Ishikawa (cell line): Measurements from ENCODE around the gene CFAP119.

Source experiments
- CEBPB ChIP-seq: IDR thresholded peaks from 2 replicates; pipeline ENCODE4 v1.6.1; 2012
- MAX ChIP-seq: IDR thresholded peaks from 2 replicates; pipeline ENCODE4 v1.6.1; 2012
- RAD21 ChIP-seq: IDR thresholded peaks from 2 replicates; pipeline ENCODE4 v1.6.1; 2012; ENCODE audit warnings: low read depth
- REST ChIP-seq: IDR thresholded peaks from 2 replicates; pipeline ENCODE4 v1.6.1; 2012; ENCODE audit warnings: low read depth, mild to moderate bottlenecking
- TEAD4 ChIP-seq: IDR thresholded peaks from 2 replicates; pipeline ENCODE4 v1.6.1; 2012

- TF ChIP-seq MAX (no peak), CEBPB (no peak), RAD21 (no peak), TEAD4 (no peak), REST (no peak)
Observed at GRCh38 chr16:30721606-30722005, 40.3 kb downstream of the CFAP119 start.
